CD4-positive, alpha-beta T cell treated with Interleukin-2 at 100 ng/mL for 4 hours (primary cell): Measurements from ENCODE around the gene ADRM1.

Experiments
- DNase-seq: peaks from one replicate; pipeline ENCODE4 v3.0.0-alpha.2; 2020; ENCODE audit warnings: low spot score

The ADRM1 gene

GRCh38 chr20:62302341-62303061 lies at the start of gene ADRM1:
Gene ADRM1, plus strand, starts transcription at chr20:62302997. Its CDS starts 572 bp downstream, at chr20:62303569.
- DNase-seq, result peak; percentile 96

GRCh38 chr20:62253398-62253797 lies 49.4 kb upstream of the ADRM1 start:
- DNase-seq, result no peak

- no peak for DNase-seq
Measured at GRCh38 chr20:62254021-62254724, 48.6 kb upstream of the ADRM1 start.

- no peak for DNase-seq
Measured at GRCh38 chr20:62255976-62256375, 46.8 kb upstream of the ADRM1 start.

GRCh38 chr20:62258499-62259293 lies 44.1 kb upstream of the ADRM1 start:
- no peak for DNase-seq

- DNase-seq, result no peak
Measured at GRCh38 chr20:62259294-62259565, 43.6 kb upstream of the ADRM1 start.

GRCh38 chr20:62262064-62262463 lies 40.7 kb upstream of the ADRM1 start:
- no peak for DNase-seq

GRCh38 chr20:62263396-62263795 lies 39.4 kb upstream of the ADRM1 start:
- DNase-seq, result no peak

GRCh38 chr20:62265365-62265764 lies 37.4 kb upstream of the ADRM1 start:
- no peak for DNase-seq

- DNase-seq, result no peak
Measured at GRCh38 chr20:62266340-62266739, 36.5 kb upstream of the ADRM1 start.

- DNase-seq, result no peak
Measured at GRCh38 chr20:62266851-62267250, 35.9 kb upstream of the ADRM1 start.

GRCh38 chr20:62267543-62267942 lies 35.3 kb upstream of the ADRM1 start:
- DNase-seq, result no peak

- DNase-seq, result no peak
Measured at GRCh38 chr20:62268228-62268900, 34.4 kb upstream of the ADRM1 start.

GRCh38 chr20:62269378-62269777 lies 33.4 kb upstream of the ADRM1 start:
- no peak for DNase-seq

- DNase-seq, result no peak
Measured at GRCh38 chr20:62269871-62270270, 32.9 kb upstream of the ADRM1 start.

- DNase-seq, result no peak
Measured at GRCh38 chr20:62272200-62272599, 30.6 kb upstream of the ADRM1 start.

- DNase-seq, result no peak
Measured at GRCh38 chr20:62273416-62273815, 29.4 kb upstream of the ADRM1 start.

GRCh38 chr20:62274332-62274950 lies 28.4 kb upstream of the ADRM1 start:
- DNase-seq, result no peak

GRCh38 chr20:62275219-62275618 lies 27.6 kb upstream of the ADRM1 start:
- no peak for DNase-seq

- DNase-seq, result no peak
Measured at GRCh38 chr20:62276439-62276838, 26.4 kb upstream of the ADRM1 start.

GRCh38 chr20:62277253-62277652 lies 25.5 kb upstream of the ADRM1 start:
- DNase-seq, result no peak

GRCh38 chr20:62280303-62280702 lies 22.5 kb upstream of the ADRM1 start:
- DNase-seq, result no peak
